GM19395 (cell line): ENCODE data around the gene KBTBD3.
A peak's percentile ranks its signal among the peaks of the same experiment; 100 is the strongest.
"Not testable (repeated sequence)": the region's sequence is repeated elsewhere in the genome, so short reads cannot be mapped to it uniquely, and the experiment has no call there.

Experiments used
- ATAC-seq: cut with Tn5 transposase; IDR thresholded peaks from one replicate; pipeline ENCODE4 v1.9.1; 2021; ENCODE audit warnings: mild to moderate bottlenecking, moderate library complexity; ENCODE audit not compliant: unreplicated experiment

Gene KBTBD3

DNA sequence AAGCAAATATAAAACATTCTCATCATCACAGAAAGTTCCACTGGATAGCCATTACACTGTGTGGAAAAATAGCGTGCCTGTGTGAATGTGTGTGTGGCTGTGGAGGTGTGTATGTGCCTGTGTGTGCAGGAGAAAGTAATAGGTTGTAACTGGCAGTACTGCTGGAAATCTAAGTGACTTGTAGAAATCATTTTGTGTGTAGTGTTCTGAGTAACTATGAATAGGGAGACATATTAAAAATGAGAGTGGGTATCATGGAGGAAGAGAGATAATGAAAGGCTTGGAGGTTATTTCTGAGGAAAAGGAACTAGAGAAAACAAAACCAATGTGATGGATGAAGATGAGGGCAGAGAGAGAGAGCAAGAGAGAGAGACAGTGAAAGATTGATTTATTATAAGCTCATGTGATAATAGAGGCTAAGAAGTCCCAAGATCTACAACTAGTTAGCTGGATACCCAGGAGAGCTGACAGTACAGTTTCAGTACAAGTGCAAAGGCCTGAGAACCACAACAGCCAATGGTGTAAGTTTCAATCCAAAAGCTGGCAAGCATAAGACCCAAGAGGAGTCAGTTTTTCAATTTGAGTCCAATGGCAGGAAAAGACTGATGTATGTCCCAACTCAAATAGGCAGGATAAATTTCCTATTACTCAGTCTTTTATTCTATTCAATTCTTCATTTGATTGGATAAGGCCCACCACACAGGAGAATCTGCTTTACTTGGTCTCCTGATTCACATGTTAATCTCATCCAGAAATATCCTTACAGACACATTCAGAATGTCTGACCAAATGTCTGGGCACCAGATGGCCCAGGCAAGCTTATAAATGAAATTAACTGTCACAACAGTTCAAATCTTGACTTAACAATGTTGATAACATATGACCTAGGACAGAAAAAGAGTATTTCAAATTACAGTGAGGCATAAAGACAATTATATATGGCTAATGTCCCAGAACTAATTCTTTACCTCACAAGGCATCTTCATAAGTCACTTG, 14.9 kb downstream of the KBTBD3 start:
- ATAC-seq, result peak; percentile 56

DNA sequence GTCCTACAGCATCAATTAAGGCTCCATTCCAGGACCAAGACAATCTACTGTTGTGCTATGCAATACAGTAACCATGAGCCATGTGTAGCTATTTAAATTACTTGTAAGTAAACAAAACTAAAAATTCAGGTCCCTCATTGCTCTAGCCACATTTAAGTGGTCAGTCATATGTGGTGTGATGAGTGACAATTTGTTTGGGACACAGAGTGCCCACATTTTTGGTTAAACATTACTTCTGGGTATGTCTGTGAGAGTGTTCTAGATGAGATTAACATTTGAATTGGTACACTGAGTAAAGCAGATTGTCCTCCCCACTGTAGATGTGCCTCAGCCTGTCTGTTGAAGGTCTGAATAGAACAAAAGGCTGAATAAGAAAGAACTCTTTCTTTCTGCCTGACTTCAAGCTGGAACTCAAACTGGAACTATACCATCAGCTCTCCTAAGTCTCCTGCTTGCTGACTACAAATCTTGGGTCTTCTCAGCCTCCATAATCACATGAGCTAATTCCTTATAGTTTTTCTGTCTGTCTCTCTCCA, 15.8 kb downstream of the KBTBD3 start:
- ATAC-seq, result no peak

DNA sequence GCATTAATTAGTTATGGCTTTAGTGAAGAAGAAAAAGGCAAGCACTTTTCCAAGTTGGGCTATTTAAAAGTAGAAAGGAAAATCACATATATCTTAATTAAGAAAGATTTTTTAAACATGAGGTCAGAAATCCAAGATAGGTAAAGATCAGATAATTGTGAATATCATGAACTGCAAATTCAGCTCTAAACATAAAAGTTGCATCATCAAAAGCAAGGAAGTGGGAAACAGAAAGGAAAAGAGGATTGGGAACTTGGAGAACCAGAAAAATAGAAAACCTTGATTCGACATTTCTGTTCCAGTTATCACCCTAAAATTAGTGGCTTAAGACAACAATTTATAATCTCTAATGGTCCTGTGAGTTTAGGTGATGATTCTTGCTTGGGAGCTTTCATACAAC, 17.5 kb downstream of the KBTBD3 start:
- no peak for ATAC-seq

DNA sequence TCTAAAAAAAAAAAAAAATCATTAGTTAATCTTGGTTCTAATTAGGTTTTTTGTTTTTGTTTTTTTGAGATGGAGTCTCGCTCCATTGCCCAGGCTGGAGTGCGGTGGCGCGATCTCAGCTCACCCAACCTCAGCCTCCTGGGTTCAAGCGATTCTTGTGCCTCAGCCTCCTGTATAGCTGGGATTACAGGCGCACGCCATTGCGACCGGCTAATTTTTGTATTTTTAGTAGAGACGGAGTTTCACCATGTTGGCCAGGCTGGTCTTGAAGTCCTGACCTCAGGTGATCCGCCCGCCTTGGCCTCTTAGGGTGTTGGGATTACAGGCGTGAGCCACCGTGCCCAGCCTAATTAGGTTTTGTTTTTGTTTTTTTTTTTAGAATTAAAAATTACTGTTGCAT, 18.8 kb downstream of the KBTBD3 start:
- ATAC-seq, result not testable (repeated sequence)

DNA sequence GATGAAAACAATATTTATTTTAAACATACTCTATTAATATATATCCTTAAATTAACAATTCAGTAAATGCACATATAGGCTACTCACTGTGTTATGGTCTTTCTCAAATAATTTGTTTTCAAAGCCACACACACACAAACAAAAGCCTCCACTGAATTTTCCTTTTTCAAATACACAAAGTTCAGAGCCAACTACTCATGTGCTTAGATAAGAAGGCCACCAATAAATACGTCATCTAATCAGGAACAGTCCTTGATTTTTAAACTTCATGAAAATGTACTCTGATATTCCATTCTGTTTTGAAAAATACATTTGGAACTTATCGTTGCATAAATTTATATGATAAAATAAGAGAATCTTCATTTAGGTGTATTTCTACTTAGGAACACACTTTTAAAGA, 26.0 kb downstream of the KBTBD3 start:
- no peak for ATAC-seq

DNA sequence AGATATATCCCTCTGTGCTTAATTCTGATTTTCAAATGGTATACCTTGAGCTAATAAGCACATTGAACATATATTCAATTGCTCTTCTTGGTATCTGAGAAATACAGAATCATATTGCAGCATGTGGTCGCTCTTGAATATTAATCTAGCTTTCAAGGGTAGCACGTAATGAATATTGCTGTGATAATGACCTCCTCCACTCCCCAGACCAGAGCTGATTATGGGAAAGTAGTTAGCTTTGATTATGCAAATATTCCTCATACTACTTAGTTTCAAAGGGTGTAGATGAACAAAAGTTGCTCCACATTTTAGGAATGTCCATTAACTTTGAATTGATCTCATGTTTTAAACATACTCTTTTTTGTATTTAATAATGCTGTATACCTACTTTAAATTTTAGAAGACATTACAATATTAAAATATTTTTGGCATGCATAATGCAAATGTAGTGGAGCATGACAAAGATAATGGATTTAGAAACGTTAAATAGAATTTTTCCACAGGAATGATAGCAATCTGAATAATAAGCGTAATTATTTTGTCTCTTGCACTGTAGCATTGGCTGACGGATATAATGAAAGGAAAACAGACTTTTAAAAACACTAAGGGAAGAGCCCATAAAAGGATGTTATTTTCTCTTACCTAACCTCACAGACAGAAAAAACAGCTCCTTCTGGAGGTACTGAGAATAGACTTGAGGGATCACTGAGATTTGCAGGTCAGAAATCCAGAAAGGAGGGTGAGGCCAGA, 27.2 kb downstream of the KBTBD3 start:
- ATAC-seq, result no peak

DNA sequence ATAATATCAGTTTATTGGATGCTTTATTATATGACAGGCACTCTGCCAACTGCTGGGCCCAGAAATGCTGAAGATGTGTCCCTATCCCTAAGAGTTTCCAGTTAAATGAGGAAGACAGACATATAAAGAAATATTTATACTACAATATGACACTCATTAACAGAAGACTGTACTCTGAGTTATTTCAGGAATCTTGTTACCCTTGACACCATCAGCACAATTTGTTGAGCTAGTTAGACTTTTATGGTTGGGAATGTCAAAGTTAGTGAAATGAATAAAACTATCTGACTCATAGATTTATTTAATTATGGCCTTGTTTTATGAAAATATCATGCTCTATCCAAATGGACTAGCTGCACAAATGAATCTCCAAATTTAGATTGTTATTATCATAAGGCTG, 29.5 kb downstream of the KBTBD3 start:
- no peak for ATAC-seq

DNA sequence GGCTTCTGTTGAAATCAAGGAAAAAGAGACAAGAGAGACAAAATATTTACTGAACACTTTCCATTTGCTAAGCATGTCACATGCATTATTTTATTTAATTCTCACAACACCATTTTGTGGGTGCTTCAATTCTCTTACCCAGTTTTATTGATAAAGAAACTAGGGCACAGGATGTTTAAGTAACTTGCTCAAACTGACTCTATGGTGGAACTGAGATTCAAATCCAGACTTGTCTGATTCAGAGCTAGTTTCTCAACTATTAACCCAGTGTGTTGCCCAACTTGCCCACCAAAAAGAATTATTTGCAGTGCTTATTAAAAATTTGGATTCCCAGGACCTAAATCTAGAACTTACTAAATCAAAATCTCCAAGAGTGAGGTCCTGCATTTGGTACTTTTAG, 33.6 kb downstream of the KBTBD3 start:
- ATAC-seq, result no peak

DNA sequence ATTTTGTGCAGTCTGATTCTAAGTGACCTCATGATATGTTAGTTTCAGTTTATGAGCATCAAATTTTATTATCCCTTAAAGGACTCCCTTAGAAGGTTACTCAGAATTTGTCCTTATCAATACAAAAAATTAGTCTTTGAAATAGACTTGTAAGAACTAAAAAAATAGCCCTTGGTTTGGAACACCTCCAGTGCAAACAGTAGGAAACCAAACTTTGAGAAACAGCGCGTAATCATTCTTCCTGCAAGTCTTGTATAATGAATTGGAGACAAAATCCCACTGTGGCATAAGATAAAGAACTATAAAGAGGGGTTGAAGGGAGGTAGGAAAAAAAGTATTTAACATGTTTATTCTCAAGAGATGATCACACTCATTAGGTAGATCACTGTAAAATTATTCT, 44.3 kb downstream of the KBTBD3 start:
- no peak for ATAC-seq

DNA sequence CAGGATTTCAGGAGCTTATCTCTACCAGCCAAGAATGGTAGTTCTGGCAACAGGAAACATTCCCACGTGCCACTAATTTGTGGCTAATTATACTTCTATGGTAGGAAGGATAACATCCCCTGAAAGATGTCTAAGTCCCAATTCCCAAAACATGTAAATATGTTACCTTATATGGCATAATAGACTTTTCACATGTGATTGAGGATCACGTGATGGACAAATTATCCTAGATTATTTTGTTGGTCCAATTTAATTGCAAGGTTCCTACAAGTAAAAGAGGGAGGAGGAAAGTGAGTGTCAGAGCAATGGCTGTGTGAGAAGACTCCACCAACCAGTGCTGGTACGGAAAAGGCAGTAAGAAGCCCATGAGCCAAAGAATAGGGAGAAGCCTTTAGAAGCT, 45.2 kb downstream of the KBTBD3 start:
- ATAC-seq, result no peak

DNA sequence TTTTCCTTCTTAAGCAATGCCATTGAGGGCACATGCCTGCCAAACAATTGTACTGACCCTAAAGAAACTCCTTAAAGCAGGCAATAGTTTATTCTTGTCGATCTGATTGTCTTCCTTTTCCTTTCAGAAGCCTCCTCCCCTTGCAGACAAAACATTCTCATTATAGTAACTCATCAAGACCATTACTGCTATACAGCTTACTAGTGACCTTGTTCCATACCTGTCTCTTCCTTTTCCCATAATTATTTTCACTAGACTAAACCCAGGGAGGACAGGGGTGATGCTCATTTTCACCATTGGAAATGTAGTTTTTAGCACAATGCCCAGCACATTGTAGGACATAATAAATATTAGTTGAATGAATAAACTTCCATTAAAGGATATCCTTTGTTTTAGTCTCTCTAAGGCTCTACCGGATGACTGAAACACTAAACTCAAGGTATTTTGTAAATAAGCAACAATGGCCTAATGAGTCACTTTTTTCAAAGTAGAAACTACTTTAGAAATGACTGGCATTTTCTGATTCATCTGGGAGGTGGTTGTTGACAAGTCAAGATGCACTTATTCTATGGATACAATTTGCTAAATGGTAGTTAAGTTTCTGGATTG, 45.8 kb downstream of the KBTBD3 start:
- peak; percentile 63 for ATAC-seq

DNA sequence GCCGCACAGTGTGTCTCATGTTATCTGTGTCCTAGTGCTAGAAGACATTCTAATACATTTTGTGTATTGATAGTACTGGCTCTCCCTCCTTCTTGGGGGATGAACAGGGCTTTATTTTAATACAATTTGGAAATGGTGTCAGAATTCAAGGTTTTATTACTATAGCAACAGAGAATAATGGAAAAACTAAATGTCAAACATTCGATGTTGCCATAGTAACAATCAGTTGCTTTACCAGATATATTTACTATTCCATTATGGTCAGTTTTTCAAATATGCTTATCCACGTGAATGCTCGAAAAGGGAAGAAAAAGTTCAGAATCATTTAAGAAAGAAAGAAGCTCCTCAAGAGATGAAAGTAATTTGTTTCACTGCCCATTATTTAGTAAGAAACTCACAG, 46.5 kb downstream of the KBTBD3 start:
- no peak for ATAC-seq

DNA sequence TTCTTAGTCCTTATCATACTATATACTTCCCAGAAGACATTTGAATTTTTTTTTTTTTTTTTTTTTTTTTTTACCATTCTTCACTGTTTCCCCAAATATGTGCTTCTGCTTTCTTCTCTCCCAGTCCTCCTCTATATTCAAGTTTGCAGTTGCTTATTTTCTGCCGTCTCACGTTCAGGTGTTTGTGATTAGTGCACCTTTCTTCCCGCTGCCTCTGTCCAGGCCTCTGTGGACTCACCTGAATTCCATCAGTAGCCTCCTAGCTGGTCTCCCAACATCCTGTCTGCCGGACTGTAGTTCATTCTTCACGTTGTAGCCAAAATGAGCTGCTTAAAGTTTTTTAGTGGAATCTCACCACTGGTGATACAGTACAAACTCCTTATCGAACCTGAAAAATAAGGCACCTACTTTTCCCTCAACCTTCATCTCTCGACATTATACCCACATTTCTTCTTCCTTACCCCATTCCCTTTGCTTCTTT, 54.3 kb downstream of the KBTBD3 start:
- ATAC-seq, result no peak

DNA sequence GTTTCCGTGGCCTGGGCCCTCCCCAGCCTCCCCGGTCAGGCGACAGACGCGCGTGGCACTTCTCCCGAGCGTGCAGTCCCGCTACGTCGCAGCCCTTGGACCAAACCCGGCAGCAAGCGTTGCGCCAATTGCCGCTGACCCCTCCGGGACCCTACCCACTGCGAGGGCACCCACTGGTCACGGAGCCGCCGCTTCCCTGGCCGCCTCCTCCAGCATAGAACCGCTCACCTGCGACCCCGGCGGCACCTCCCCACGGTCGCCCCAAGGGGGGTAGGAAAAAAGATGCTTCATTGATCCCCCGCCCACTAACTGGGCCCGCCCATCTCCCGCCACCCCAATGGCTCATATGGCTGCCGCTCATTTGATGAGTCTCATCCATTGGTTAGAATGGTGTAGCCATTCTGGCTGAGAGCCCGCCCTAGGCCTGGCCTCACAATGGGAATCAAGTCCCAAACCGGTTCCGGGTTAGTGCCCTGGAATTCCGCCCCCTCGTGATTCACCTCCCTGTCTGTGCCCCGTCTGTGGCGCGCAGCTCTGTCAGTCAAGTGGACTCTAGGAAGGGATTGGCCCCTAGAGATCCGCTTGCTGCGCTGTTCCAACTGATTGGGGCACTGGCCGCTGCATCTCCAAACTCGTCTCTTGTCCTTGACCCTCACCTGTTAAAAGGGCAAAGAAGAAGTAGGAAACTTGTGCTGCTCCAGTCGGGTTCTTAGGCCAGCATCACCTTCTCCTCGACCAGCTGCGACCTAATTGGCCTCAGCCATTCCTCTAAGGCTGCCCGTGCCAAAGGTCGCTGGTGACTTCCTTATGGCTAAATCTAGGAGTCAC, 55.0 kb downstream of the KBTBD3 start, which contains the start of gene MSANTD4:
Gene MSANTD4 (minus strand): TSS at position 274 of the 828 bp plus-strand sequence. CDS start 11,323 bp downstream, outside the sequence.
- ATAC-seq, result peak; percentile 98

DNA sequence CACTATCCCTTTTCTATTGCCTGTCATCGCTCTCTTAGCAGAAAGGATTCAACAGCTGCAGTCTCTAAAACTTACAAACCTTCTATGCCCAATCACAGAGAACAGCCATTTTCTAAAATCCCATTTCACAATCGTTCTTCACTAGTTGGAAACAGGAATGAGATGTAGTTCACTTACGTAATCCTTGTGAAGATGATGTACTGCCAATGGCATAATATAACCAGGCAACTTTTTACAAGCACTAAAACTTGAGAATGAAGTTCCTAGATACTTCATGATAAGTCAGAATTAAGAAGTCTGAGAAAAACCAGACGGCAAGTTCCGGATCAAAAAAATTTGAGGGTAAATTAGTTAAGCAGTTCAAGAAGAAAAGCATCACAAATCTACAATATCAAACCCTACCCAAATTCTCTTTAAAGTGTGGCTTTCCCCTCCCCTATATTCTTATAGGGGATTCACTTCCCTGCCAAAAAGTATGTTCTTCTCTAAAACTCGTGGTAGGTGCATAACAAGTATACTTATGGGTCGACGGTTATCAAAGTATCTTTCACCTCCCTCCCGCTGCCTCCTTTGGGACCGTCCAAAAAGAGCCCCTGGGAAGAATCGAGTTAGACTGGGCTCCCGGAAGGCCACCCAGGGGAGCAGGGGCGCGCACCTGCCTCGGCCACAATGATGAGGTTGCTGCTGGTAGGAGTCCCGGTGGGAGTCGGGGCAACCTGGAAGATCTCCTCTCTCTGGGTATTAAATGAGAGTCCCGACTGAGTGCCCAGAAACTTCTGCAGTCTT, 55.8 kb downstream of the KBTBD3 start:
- peak; percentile 16 for ATAC-seq

DNA sequence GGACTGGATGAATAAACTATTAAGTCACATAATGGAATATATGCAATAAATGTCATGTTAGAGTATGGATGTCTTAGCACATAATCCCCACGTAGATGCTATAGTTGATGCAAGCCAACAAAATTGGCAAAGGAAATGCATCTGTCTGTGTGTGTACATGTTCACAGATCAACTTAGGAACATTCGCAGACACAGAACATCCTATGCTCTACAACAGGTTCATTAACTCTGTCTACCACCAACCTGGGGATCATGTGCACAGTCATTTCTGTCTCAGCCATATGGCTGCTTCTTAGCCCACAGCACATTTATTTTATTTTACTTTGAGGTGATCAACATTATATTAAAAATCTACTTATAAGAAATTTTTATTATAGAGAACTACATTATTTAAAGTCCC, 60.1 kb downstream of the KBTBD3 start:
- no peak for ATAC-seq

DNA sequence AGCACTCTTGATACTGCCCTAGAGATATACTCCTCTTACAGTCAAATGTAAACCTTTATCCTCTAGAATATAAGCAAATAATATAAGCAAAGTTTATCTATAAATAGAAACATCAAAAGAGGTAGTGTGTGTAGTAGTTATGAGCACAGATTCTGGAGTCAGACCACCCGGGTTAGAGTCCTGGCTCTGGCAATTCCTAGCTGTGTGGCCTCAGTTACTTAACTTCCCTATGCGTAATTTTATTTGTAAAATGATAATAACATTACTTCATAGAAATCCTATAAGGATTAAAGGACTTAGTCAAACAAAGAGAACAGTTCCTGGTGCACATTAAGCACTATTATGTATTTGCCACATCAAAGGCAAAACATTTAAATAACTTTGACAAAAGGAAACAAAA, 62.1 kb downstream of the KBTBD3 start:
- no peak for ATAC-seq

DNA sequence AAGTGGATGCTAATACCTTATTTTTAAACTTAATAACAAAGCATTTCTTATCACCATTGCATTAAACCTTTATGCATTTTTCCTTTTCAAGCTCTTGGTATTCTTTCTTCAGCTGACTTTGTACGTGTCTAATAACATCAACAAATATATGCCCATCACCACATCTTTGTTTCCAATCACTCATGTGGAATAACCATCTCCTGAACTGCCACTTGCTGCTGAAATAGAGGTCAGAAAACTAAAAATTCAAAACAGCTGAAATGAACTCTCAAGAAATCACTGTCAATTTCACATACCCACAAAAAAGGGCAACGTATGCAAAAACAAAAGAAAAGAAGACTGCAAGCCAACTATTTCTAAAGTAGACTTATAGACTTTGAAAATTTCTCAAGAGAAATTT, 62.5 kb downstream of the KBTBD3 start:
- ATAC-seq, result no peak

DNA sequence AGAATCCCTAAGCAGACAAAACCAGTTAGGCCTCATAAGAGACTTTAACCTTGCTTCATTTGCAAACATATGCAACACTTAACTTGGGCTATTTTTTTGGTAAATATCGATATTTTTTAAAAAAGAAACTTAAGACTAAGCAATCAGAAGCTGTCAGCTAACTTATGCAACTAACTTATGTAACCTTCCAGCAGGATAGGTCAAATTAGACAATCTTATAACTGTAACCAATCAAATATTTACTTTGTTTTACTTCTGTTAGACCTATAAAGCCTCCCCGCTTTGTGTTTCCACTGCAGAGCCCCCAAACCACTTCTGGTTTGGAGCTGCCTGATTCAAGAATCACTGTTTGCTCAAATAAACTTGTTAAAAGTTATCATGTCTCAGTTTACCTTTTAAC, 63.1 kb downstream of the KBTBD3 start:
- ATAC-seq, result no peak
